BLaER1 treated with 17β-estradiol and CSF1 and Interleukin-3, amounts not matched to agents 10 nM and 100 nM (cell line): ENCODE results near the gene RIN1.
A peak's percentile ranks its signal among the peaks of the same experiment; 100 is the strongest.

Source experiments
- H3K27ac ChIP-seq, 11 experiments: shearing (Covaris generic); formaldehyde crosslinking; 2 replicates each; pipeline ENCODE4 v1.8.1; 2022
- H3K27me3 ChIP-seq, 11 experiments: shearing (Covaris generic); formaldehyde crosslinking; 2 replicates each; pipeline ENCODE4 v1.8.1; 2022
- H3K36me3 ChIP-seq, 11 experiments: shearing (Covaris generic); formaldehyde crosslinking; 2 replicates each; pipeline ENCODE4 v1.8.1; 2022
- H3K4me1 ChIP-seq, 10 experiments: shearing (Covaris generic); formaldehyde crosslinking; 2 replicates each; pipeline ENCODE4 v1.8.1; 2022
- H3K4me2 ChIP-seq, 11 experiments: shearing (Covaris generic); formaldehyde crosslinking; 2 replicates each; pipeline ENCODE4 v1.8.1; 2022
- H3K4me3 ChIP-seq, 10 experiments: shearing (Covaris generic); formaldehyde crosslinking; 2 replicates each; pipeline ENCODE4 v1.8.1; 2022
- H3K9ac ChIP-seq, 11 experiments: shearing (Covaris generic); formaldehyde crosslinking; 2 replicates each; pipeline ENCODE4 v1.8.1; 2022
- H3K9me3 ChIP-seq, 11 experiments: shearing (Covaris generic); formaldehyde crosslinking; replicated peaks in 1 of 11; 2 replicates each; pipeline ENCODE4 v1.8.1; 2022
- H4K20me1 ChIP-seq, 11 experiments: shearing (Covaris generic); formaldehyde crosslinking; 2 replicates each; pipeline ENCODE4 v1.8.1; 2022
- Cebpa-rat ChIP-seq, 11 experiments: shearing (Covaris generic); IDR thresholded peaks; 2 replicates each; pipeline ENCODE4 v1.8.1; 2022

Gene RIN1

GRCh38 chr11:66315921-66316811 is 20.1 kb downstream of the RIN1 start:
- H3K9ac ChIP-seq = peak overlapping the region; percentile 81 to 92 (median 87)
- H3K4me1 ChIP-seq = peaks cover 63 to 73% (median 70%) of the 10 kb centered on the region in 10 experiments
- H3K4me2 ChIP-seq = peak overlapping the region; percentile 98 to 100 (median 100)
- peak overlapping the region; percentile 73 to 98 (median 94); a peak in 21 of 22 replicates for H3K27ac ChIP-seq
- H4K20me1 ChIP-seq = peaks cover 0 to 32% (median 12%) of the 10 kb centered on the region in 11 experiments; a peak in 12 of 22 replicates
- no peaks in the 10 kb centered on the region for H3K36me3 ChIP-seq
- H3K27me3 ChIP-seq = no peaks in the 10 kb centered on the region
- H3K9me3 ChIP-seq = peaks cover 0 to 18% (median 12%) of the 10 kb centered on the region in 11 experiments; a peak in 15 of 22 replicates
- TF ChIP-seq Cebpa-rat (IDR thresholded peaks at IDR 0.05) = no peak
- peak overlapping the region; percentile 52 to 80 (median 69) for H3K4me3 ChIP-seq

GRCh38 chr11:66315498-66315885 is 20.7 kb downstream of the RIN1 start:
- Histone ChIP-seq H3K36me3 (no peaks in the 10 kb centered on the region), H3K9ac (peak overlapping the region; percentile 81 to 92 (median 87)), H3K4me1 (peaks cover 63 to 80% (median 77%) of the 10 kb centered on the region in 10 experiments), H3K9me3 (peaks cover 0 to 17% (median 11%) of the 10 kb centered on the region in 11 experiments; a peak in 15 of 22 replicates), H3K4me3 (peak overlapping the region; percentile 52 to 80 (median 69)), H3K27ac (peak overlapping the region; percentile 73 to 98 (median 94); a peak in 21 of 22 replicates), H4K20me1 (peaks cover 0 to 32% (median 12%) of the 10 kb centered on the region in 11 experiments; a peak in 12 of 22 replicates), H3K4me2 (peak overlapping the region; percentile 98 to 100 (median 100)), H3K27me3 (no peaks in the 10 kb centered on the region)
- no peak for TF ChIP-seq Cebpa-rat (IDR thresholded peaks at IDR 0.05)

- Histone ChIP-seq H3K4me3 (peak overlapping the region; percentile 52 to 80 (median 69)), H3K9ac (peak overlapping the region; percentile 81 to 92 (median 87)), H4K20me1 (peaks cover 0 to 32% (median 12%) of the 10 kb centered on the region in 11 experiments; a peak in 12 of 22 replicates), H3K9me3 (peaks cover 0 to 11% (median 5%) of the 10 kb centered on the region in 11 experiments; a peak in 14 of 22 replicates), H3K4me1 (peaks cover 63 to 86% (median 80%) of the 10 kb centered on the region in 10 experiments), H3K4me2 (peak overlapping the region; percentile 98 to 100 (median 100)), H3K27ac (peak overlapping the region; percentile 73 to 98 (median 94); a peak in 21 of 22 replicates), H3K27me3 (no peaks in the 10 kb centered on the region), H3K36me3 (no peaks in the 10 kb centered on the region)
- TF ChIP-seq Cebpa-rat (IDR thresholded peaks at IDR 0.05) = no peak
These were observed 21.4 kb downstream of the RIN1 start for GRCh38 chr11:66314561-66315497.

- peaks cover 0 to 4% (median 0%) of the 10 kb centered on the region in 11 experiments; a peak in 5 of 22 replicates for H3K9me3 ChIP-seq
- H3K4me1 ChIP-seq = peaks cover 61 to 87% (median 77%) of the 10 kb centered on the region in 10 experiments
- no peak for TF ChIP-seq Cebpa-rat (IDR thresholded peaks at IDR 0.05)
- no peaks in the 10 kb centered on the region for H3K27me3 ChIP-seq
- H3K36me3 ChIP-seq = no peaks in the 10 kb centered on the region
- peak overlapping the region; percentile 52 to 80 (median 69) for H3K4me3 ChIP-seq
- peak overlapping the region; percentile 81 to 92 (median 87) for H3K9ac ChIP-seq
- peak overlapping the region; percentile 73 to 98 (median 94); a peak in 21 of 22 replicates for H3K27ac ChIP-seq
- peak overlapping the region; percentile 98 to 100 (median 100) for H3K4me2 ChIP-seq
- H4K20me1 ChIP-seq = peaks cover 0 to 32% (median 12%) of the 10 kb centered on the region in 11 experiments; a peak in 12 of 22 replicates
These were observed 22.1 kb downstream of the RIN1 start for GRCh38 chr11:66314186-66314501.

GRCh38 chr11:66313321-66314185 is 22.7 kb downstream of the RIN1 start:
- Histone ChIP-seq H4K20me1 (peaks cover 0 to 32% (median 12%) of the 10 kb centered on the region in 11 experiments; a peak in 12 of 22 replicates), H3K27me3 (no peaks in the 10 kb centered on the region), H3K36me3 (no peaks in the 10 kb centered on the region), H3K9me3 (no peaks in the 10 kb centered on the region), H3K27ac (peak overlapping the region; percentile 73 to 98 (median 94)), H3K9ac (peak overlapping the region; percentile 81 to 92 (median 87)), H3K4me3 (peak overlapping the region; percentile 52 to 80 (median 69)), H3K4me2 (peak overlapping the region; percentile 98 to 100 (median 100)), H3K4me1 (peaks cover 55 to 81% (median 71%) of the 10 kb centered on the region in 10 experiments)
- TF ChIP-seq Cebpa-rat (IDR thresholded peaks at IDR 0.05) = no peak

GRCh38 chr11:66312549-66313320 is 23.5 kb downstream of the RIN1 start:
- peak overlapping the region; percentile 81 to 92 (median 87) for H3K9ac ChIP-seq
- H3K4me2 ChIP-seq = peak overlapping the region; percentile 98 to 100 (median 100)
- no peaks in the 10 kb centered on the region for H3K36me3 ChIP-seq
- no peaks in the 10 kb centered on the region for H3K9me3 ChIP-seq
- TF ChIP-seq Cebpa-rat (IDR thresholded peaks at IDR 0.05) = no peak
- peak overlapping the region; percentile 73 to 98 (median 94) for H3K27ac ChIP-seq
- H4K20me1 ChIP-seq = peaks cover 0 to 32% (median 12%) of the 10 kb centered on the region in 11 experiments; a peak in 12 of 22 replicates
- peak overlapping the region; percentile 60 to 80 (median 69) for H3K4me3 ChIP-seq
- no peaks in the 10 kb centered on the region for H3K27me3 ChIP-seq
- H3K4me1 ChIP-seq = peaks cover 47 to 73% (median 63%) of the 10 kb centered on the region in 10 experiments

- TF ChIP-seq Cebpa-rat (IDR thresholded peaks at IDR 0.05) = no peak
- Histone ChIP-seq H3K27ac (peak overlapping the region; percentile 33 to 82 (median 72); a peak in 21 of 22 replicates), H4K20me1 (peaks cover 0 to 32% (median 12%) of the 10 kb centered on the region in 11 experiments; a peak in 12 of 22 replicates), H3K4me3 (peak overlapping the region; percentile 55 to 72 (median 60)), H3K4me1 (peaks cover 40 to 67% (median 57%) of the 10 kb centered on the region in 10 experiments), H3K27me3 (no peaks in the 10 kb centered on the region), H3K4me2 (peak overlapping the region; percentile 64 to 89 (median 77)), H3K36me3 (no peaks in the 10 kb centered on the region), H3K9ac (peak overlapping the region; percentile 64 to 80 (median 75)), H3K9me3 (no peaks in the 10 kb centered on the region)
These were observed 24.2 kb downstream of the RIN1 start for GRCh38 chr11:66311965-66312548.
